ENCODE data around the gene GRIN1.

The GRIN1 gene

GRCh38 chr9:137217276-137218211 is 78.6 kb downstream of the GRIN1 start:
- DNase-seq (ENCODE audit: low read depth), result no peak

GRCh38 chr9:137218212-137218753 is 79.3 kb downstream of the GRIN1 start:
- DNase-seq (ENCODE audit: low read depth), result no peak

Data from stimulated activated CD8-positive, alpha-beta memory T cell treated with anti-CD3 and anti-CD28 coated beads, Interleukin-12 subunit alpha, Interleukin-12 subunit beta, amount 100 ng/mL, for 1 hour (primary cell).